HCT116 (cell line): ENCODE measurements around the gene ESX1. TPM values are rescaled to one million over a fixed set of nuclear protein-coding genes. Genes with fewer than 3 reads are reported as not detected.

ENCODE experiments used
- ATAC-seq: fragments of 200-7000 bp; cut with Tn5 transposase; 2 replicates; pipeline ENCODE4 v1.9.1; 2020; ENCODE audit warnings: mild to moderate bottlenecking, moderate library complexity
- Bru-seq: library from RNA; stranded (reverse); fragments of 400-500 nt; gene quantifications from one replicate; lab custom pipeline; 2021; lab: Mats Ljungman, UMichigan
- BruChase-seq, 2 experiments: library from RNA; stranded (reverse); fragments of 400-500 nt; gene quantifications; one replicate each; lab custom pipeline; 2021; lab: Mats Ljungman, UMichigan
- BruUV-seq: library from RNA; stranded (reverse); fragments of 400-500 nt; replicated peaks from 2 replicates; lab custom pipeline; 2021; lab: Mats Ljungman, UMichigan
- CTCF ChIA-PET: fragments of 300-600 bp; sonication (Branson Sonifier 250); formaldehyde crosslinking; loops from one replicate; lab custom pipeline; 2021; ENCODE audit warnings: antibody characterized with exemption; lab: Charles Lee
- POLR2A ChIA-PET: fragments of 300-600, 350-600 bp; sonication (Branson Sonifier 250); formaldehyde crosslinking; loops from one replicate; lab custom pipeline; 2021; ENCODE audit warnings: antibody characterized with exemption; lab: Charles Lee
- RAD21 ChIA-PET, 2 experiments: fragments of 300-600 bp; sonication (Branson Sonifier 250); formaldehyde crosslinking; loops; one replicate each; lab custom pipeline; 2023; ENCODE audit warnings: low total read pairs in 2 of 2; ENCODE audit not compliant: uncharacterized antibody in 2 of 2, unreplicated experiment in 2 of 2, low non-redundant PET in 1 of 2; lab: Charles Lee
- DNase-seq: peaks from one replicate; pipeline ENCODE4 v3.0.0-alpha.2; 2010; ENCODE audit warnings: low read depth, low spot score
- H2AFZ ChIP-seq: fragments of 200-600 bp; shearing (Covaris generic), sonication (generic); 2 replicates; pipeline ENCODE4 v1.6.1; 2017; ENCODE audit warnings: low read depth, mixed run types, mixed read lengths, antibody characterized with exemption, low read length; ENCODE audit not compliant: poor library complexity, severe bottlenecking
- H3K27ac ChIP-seq: 2 replicates; pipeline ENCODE4 v1.5.1; 2012; ENCODE audit warnings: low read depth, low read length
- H3K27me3 ChIP-seq: fragments of 200-600 bp; sonication (generic); 2 replicates; pipeline ENCODE4 v1.6.1; 2016; ENCODE audit warnings: mixed run types, low read length, mixed read lengths; ENCODE audit not compliant: insufficient read depth
- H3K36me3 ChIP-seq, 2 experiments: fragments of 200-500 bp in 1 of 2; fragments of 200-600 bp in 1 of 2; sonication (Bioruptor generic) in 1 of 2; sonication (generic) in 1 of 2; 2 replicates each; pipeline versions ENCODE4 v1.5.1 to v1.6.1; 2014 to 2016; ENCODE audit warnings: low read length in 2 of 2, inconsistent platforms in 1 of 2, mixed read lengths in 1 of 2, mixed run types in 1 of 2; ENCODE audit not compliant: insufficient read depth in 2 of 2, control insufficient read depth in 1 of 2
- H3K4me1 ChIP-seq, 2 experiments: fragments of 200-600 bp in 1 of 2; sonication (generic) in 1 of 2; 2 replicates each; pipeline versions ENCODE4 v1.5.1 to v1.6.1; 2012 to 2017; ENCODE audit warnings: low read length in 2 of 2, inconsistent platforms in 1 of 2, mild to moderate bottlenecking in 1 of 2, mixed read lengths in 1 of 2, mixed run types in 1 of 2, moderate library complexity in 1 of 2; ENCODE audit not compliant: insufficient read depth in 2 of 2, control insufficient read depth in 1 of 2
- H3K4me2 ChIP-seq: fragments of 200-600 bp; sonication (generic); 2 replicates; pipeline ENCODE4 v1.6.1; 2017; ENCODE audit warnings: mixed run types, low read length, mixed read lengths
- H3K4me3 ChIP-seq, 2 experiments: fragments of 200-600 bp in 1 of 2; sonication (generic) in 1 of 2; replicated peaks in 1 of 2; 2 replicates each; pipeline ENCODE4 v1.5.1; 2011 to 2016; ENCODE audit warnings: low read length in 2 of 2, control low read depth in 1 of 2, low read depth in 1 of 2, mild to moderate bottlenecking in 1 of 2, mixed read lengths in 1 of 2, mixed run types in 1 of 2
- H3K79me2 ChIP-seq: fragments of 200-600 bp; sonication (generic); 2 replicates; pipeline ENCODE4 v1.6.1; 2017; ENCODE audit warnings: mild to moderate bottlenecking, mixed run types, low read length, moderate library complexity, mixed read lengths; ENCODE audit not compliant: insufficient read depth
- H3K9ac ChIP-seq: fragments of 200-600 bp; sonication (generic); 2 replicates; pipeline ENCODE4 v1.6.1; 2016; ENCODE audit warnings: low read length, mixed read lengths
- H3K9me2 ChIP-seq: fragments of 200-600 bp; sonication (generic), shearing (Covaris generic); 2 replicates; pipeline ENCODE4 v1.6.1; 2017; ENCODE audit warnings: mixed run types, mild to moderate bottlenecking, moderate library complexity; ENCODE audit not compliant: insufficient read depth
- H3K9me3 ChIP-seq, 2 experiments: fragments of 200-500 bp in 1 of 2; fragments of 200-600 bp in 1 of 2; sonication (Bioruptor generic) in 1 of 2; sonication (generic) in 1 of 2; 2 replicates each; pipeline ENCODE4 v1.6.1; 2014 to 2017; ENCODE audit warnings: low read length in 2 of 2, mixed read lengths in 2 of 2, inconsistent platforms in 1 of 2, low read depth in 1 of 2, mild to moderate bottlenecking in 1 of 2, mixed run types in 1 of 2, moderate library complexity in 1 of 2; ENCODE audit not compliant: control insufficient read depth in 1 of 2, insufficient read depth in 1 of 2
- H4K20me1 ChIP-seq: fragments of 200-600 bp; sonication (generic), shearing (Covaris generic); 2 replicates; pipeline ENCODE4 v1.6.1; 2017; ENCODE audit warnings: mixed run types, mild to moderate bottlenecking, moderate library complexity; ENCODE audit not compliant: insufficient read depth
- CBX3 ChIP-seq: IDR thresholded peaks from 2 replicates; pipeline ENCODE4 v1.6.1; 2012; ENCODE audit warnings: low read depth
- EGR1 ChIP-seq: IDR thresholded peaks from 2 replicates; pipeline ENCODE4 v1.6.1; 2012; ENCODE audit warnings: low read depth
- EZH2 ChIP-seq: fragments of 200-600 bp; sonication (generic); IDR thresholded peaks from 2 replicates; pipeline ENCODE4 v1.6.1; 2017; ENCODE audit warnings: antibody characterized with exemption, mixed run types
- EZH2phosphoT487 ChIP-seq: fragments of 200-600 bp; IDR thresholded peaks from 2 replicates; pipeline ENCODE4 v1.6.1; 2018; ENCODE audit warnings: antibody characterized with exemption, borderline replicate concordance
- FOSL1 ChIP-seq: IDR thresholded peaks from 2 replicates; pipeline ENCODE4 v1.6.1; 2012; ENCODE audit warnings: low read depth
- POLR2A ChIP-seq: IDR thresholded peaks from 2 replicates; pipeline ENCODE4 v1.7.0; 2011; ENCODE audit warnings: borderline replicate concordance; ENCODE audit not compliant: insufficient read depth, insufficient read length; ENCODE audit errors: extremely low read depth
- POLR2AphosphoS5 ChIP-seq: IDR thresholded peaks from 2 replicates; pipeline ENCODE4 v1.6.1; 2011; ENCODE audit warnings: mild to moderate bottlenecking, low read depth, low read length, moderate library complexity
- SIN3A ChIP-seq: IDR thresholded peaks from 2 replicates; pipeline ENCODE4 v1.6.1; 2012; ENCODE audit warnings: low read depth
- SRF ChIP-seq: IDR thresholded peaks from 2 replicates; pipeline ENCODE4 v1.6.1; 2012; ENCODE audit warnings: low read depth
- YY1 ChIP-seq: IDR thresholded peaks from 2 replicates; pipeline ENCODE4 v1.6.1; 2011; ENCODE audit warnings: low read length, low read depth, moderate library complexity, mild to moderate bottlenecking; ENCODE audit not compliant: insufficient replicate concordance; ENCODE audit errors: extremely low read depth
- ZNF274 ChIP-seq: fragments of 200-500 bp; sonication (Bioruptor generic); IDR thresholded peaks from 2 replicates; pipeline ENCODE4 v1.6.1; 2014; ENCODE audit warnings: mild to moderate bottlenecking, low read depth, low read length, inconsistent platforms
- intact Hi-C: fragments of 100-400 bp; cut with micrococcal nuclease; formaldehyde crosslinking; loops from 2 replicates; pipeline ENCODE4 v1.10.0; 2022
- long read RNA-seq: library from polyadenylated mRNA; unstranded; transcript quantifications from one replicate; pipeline ENCODE4 v2.0.0, GENCODE V29; 2021; ENCODE audit not compliant: unreplicated experiment
- polyA plus RNA-seq: library from polyadenylated mRNA; unstranded; fragments of >200 nt; gene quantifications from 2 replicates; pipeline ENCODE4 v1.2.1, GENCODE V29; 2012; ENCODE audit warnings: missing spikeins
- total RNA-seq: library from RNA; stranded (reverse); gene quantifications from one replicate; pipeline ENCODE4 v1.2.1, GENCODE V29; 2021; ENCODE audit not compliant: unreplicated experiment
- TF ChIP-seq, protein P1 (sequence below): IDR thresholded peaks from 2 replicates; pipeline ENCODE4 v1.6.1; 2011; ENCODE audit warnings: mild to moderate bottlenecking, low read length, moderate library complexity; ENCODE audit not compliant: insufficient replicate concordance; ENCODE audit errors: extremely low read depth
- TF ChIP-seq, protein P2 (sequence below): IDR thresholded peaks from 2 replicates; pipeline ENCODE4 v1.6.1; 2012
- TF ChIP-seq, protein P3 (sequence below), 3 experiments: fragments of 200-600 bp in 1 of 3; sonication (generic) in 1 of 3; IDR thresholded peaks in 2 of 3; conservative IDR thresholded peaks in 1 of 3; 2 replicates each; pipeline ENCODE4 v1.5.1; 2012 to 2017; ENCODE audit warnings: low read depth in 2 of 3, low read length in 2 of 3, antibody characterized with exemption in 1 of 3, borderline replicate concordance in 1 of 3, control low read depth in 1 of 3, mild to moderate bottlenecking in 1 of 3, mixed read lengths in 1 of 3, mixed run types in 1 of 3, moderate library complexity in 1 of 3; ENCODE audit not compliant: insufficient read depth in 1 of 3
- TF ChIP-seq, protein P4 (sequence below): IDR thresholded peaks from 2 replicates; pipeline ENCODE4 v1.6.1; 2012; ENCODE audit warnings: low read depth
- TF ChIP-seq, protein P5 (sequence below): IDR thresholded peaks from 2 replicates; pipeline ENCODE4 v1.6.1; 2012

The ESX1 gene
- not detected for total RNA-seq
- not detected in 2 replicates for polyA plus RNA-seq
- Bru-seq, nascent RNA: not detected
- BruChase-seq, experiment 1, labeled RNA remaining after a 6-hour chase: not detected
- not detected for BruChase-seq, experiment 2, labeled RNA remaining after a 2-hour chase
- long read RNA-seq: 0 reads

DNA sequence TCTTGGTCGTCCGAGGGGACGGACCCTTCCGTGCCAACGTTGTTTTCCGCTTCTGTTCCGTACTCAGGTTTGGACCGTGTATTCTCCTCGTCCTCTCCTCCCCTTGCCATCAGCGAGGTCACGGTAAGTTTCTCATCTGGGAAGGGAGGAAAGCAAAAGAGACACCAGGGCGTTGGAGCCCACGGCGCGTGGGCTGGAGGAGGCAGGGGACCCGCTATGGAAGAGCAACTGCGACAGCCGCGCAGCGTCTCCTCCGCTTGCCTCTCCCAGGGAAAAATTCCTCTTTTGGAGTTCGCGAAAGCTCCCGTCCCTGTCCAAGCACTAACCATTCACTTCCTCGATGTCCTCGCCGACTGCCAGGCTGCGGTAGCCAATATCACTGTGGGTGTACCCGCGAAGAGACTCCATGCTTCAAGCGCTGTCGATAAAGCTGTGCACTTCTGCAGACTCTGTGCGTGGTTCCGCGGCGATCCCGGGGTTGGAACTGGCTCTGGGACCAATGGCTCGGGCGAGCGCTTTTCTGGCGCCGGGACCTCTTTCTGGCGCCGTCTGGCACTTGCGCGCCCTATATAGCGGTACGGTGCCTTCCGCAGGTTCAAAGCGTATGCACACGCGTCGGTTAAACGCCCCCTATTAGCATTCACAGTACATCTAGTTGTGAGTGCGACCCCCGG lies at the start of gene ESX1:
Gene ESX1 (minus strand): TSS at position 492 of the 674 bp plus-strand sequence. CDS start 84 bp downstream, at position 408.
- Histone ChIP-seq H3K79me2 (no peaks in the 10 kb centered on the region), H3K4me3 (no peak within 1 kb of the TSS), H3K9ac (no peak within 1 kb of the TSS), H2AFZ (no peak within 1 kb of the TSS), H3K9me3 (no peaks in the 10 kb centered on the region), H3K27ac (no peak within 1 kb of the TSS), H3K27me3 (no peaks in the 10 kb centered on the region), H3K36me3 (no peaks in the 10 kb centered on the region), H3K4me1 (peaks cover 0 to 8% of the 10 kb centered on the region in 2 experiments; a peak in 2 of 4 replicates), H4K20me1 (no peaks in the 10 kb centered on the region), H3K9me2 (no peaks in the 10 kb centered on the region), H3K4me2 (no peak within 1 kb of the TSS)
- ATAC-seq (no peak), DNase-seq (no peak)
- BruUV-seq: no TSS peak
- TF ChIP-seq SIN3A: no peak
- TF ChIP-seq CBX3: no peak
- no peak for TF ChIP-seq ZNF274
- no peak for TF ChIP-seq YY1
- TF ChIP-seq, protein P1, sequence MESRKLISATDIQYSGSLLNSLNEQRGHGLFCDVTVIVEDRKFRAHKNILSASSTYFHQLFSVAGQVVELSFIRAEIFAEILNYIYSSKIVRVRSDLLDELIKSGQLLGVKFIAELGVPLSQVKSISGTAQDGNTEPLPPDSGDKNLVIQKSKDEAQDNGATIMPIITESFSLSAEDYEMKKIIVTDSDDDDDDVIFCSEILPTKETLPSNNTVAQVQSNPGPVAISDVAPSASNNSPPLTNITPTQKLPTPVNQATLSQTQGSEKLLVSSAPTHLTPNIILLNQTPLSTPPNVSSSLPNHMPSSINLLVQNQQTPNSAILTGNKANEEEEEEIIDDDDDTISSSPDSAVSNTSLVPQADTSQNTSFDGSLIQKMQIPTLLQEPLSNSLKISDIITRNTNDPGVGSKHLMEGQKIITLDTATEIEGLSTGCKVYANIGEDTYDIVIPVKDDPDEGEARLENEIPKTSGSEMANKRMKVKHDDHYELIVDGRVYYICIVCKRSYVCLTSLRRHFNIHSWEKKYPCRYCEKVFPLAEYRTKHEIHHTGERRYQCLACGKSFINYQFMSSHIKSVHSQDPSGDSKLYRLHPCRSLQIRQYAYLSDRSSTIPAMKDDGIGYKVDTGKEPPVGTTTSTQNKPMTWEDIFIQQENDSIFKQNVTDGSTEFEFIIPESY: no peak
- no peak for TF ChIP-seq EZH2
- TF ChIP-seq, protein P2, sequence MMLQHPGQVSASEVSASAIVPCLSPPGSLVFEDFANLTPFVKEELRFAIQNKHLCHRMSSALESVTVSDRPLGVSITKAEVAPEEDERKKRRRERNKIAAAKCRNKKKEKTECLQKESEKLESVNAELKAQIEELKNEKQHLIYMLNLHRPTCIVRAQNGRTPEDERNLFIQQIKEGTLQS: no peak
- no peak for TF ChIP-seq SRF
- TF ChIP-seq POLR2AphosphoS5: no peak
- TF ChIP-seq, protein P3, sequence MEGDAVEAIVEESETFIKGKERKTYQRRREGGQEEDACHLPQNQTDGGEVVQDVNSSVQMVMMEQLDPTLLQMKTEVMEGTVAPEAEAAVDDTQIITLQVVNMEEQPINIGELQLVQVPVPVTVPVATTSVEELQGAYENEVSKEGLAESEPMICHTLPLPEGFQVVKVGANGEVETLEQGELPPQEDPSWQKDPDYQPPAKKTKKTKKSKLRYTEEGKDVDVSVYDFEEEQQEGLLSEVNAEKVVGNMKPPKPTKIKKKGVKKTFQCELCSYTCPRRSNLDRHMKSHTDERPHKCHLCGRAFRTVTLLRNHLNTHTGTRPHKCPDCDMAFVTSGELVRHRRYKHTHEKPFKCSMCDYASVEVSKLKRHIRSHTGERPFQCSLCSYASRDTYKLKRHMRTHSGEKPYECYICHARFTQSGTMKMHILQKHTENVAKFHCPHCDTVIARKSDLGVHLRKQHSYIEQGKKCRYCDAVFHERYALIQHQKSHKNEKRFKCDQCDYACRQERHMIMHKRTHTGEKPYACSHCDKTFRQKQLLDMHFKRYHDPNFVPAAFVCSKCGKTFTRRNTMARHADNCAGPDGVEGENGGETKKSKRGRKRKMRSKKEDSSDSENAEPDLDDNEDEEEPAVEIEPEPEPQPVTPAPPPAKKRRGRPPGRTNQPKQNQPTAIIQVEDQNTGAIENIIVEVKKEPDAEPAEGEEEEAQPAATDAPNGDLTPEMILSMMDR (IDR thresholded peaks at IDR 0.05 in 2 of 3, conservative IDR thresholded peaks at IDR 0.05 in 1 of 3; ENCODE audit: borderline replicate concordance in 1 of 3, insufficient read depth in 1 of 3, low read depth in 2 of 3, low read length in 2 of 3): no peak
- no peak for TF ChIP-seq EZH2phosphoT487
- TF ChIP-seq EGR1: no peak
- TF ChIP-seq, protein P4, sequence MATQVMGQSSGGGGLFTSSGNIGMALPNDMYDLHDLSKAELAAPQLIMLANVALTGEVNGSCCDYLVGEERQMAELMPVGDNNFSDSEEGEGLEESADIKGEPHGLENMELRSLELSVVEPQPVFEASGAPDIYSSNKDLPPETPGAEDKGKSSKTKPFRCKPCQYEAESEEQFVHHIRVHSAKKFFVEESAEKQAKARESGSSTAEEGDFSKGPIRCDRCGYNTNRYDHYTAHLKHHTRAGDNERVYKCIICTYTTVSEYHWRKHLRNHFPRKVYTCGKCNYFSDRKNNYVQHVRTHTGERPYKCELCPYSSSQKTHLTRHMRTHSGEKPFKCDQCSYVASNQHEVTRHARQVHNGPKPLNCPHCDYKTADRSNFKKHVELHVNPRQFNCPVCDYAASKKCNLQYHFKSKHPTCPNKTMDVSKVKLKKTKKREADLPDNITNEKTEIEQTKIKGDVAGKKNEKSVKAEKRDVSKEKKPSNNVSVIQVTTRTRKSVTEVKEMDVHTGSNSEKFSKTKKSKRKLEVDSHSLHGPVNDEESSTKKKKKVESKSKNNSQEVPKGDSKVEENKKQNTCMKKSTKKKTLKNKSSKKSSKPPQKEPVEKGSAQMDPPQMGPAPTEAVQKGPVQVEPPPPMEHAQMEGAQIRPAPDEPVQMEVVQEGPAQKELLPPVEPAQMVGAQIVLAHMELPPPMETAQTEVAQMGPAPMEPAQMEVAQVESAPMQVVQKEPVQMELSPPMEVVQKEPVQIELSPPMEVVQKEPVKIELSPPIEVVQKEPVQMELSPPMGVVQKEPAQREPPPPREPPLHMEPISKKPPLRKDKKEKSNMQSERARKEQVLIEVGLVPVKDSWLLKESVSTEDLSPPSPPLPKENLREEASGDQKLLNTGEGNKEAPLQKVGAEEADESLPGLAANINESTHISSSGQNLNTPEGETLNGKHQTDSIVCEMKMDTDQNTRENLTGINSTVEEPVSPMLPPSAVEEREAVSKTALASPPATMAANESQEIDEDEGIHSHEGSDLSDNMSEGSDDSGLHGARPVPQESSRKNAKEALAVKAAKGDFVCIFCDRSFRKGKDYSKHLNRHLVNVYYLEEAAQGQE: no peak
- TF ChIP-seq POLR2A: no peak
- TF ChIP-seq, protein P5, sequence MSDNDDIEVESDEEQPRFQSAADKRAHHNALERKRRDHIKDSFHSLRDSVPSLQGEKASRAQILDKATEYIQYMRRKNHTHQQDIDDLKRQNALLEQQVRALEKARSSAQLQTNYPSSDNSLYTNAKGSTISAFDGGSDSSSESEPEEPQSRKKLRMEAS: no peak
- TF ChIP-seq FOSL1: no peak
- ChIA-PET RAD21 (no interaction called here), CTCF (no interaction called here), POLR2A (no interaction called here)
- intact Hi-C loops: no loop called here
